GM12892 (cell line): ENCODE results near the gene HAUS6.

Source experiments
- POLR2A ChIP-seq: IDR thresholded peaks from 2 replicates; pipeline ENCODE4 v1.6.1; 2011; ENCODE audit warnings: low read depth, low read length, control low read depth
- TAF1 ChIP-seq: IDR thresholded peaks from 2 replicates; pipeline ENCODE4 v1.6.1; 2011; ENCODE audit warnings: low read depth, mild to moderate bottlenecking, control low read depth, low read length, borderline replicate concordance

- TF ChIP-seq TAF1, result 0 out of 2 replicates have a peak, but pooled peaks have one; percentile 13
- TF ChIP-seq POLR2A, result no peak
Observed at GRCh38 chr9:19127871-19128500, 25.3 kb upstream of the HAUS6 start.
